Activated CD4-positive, alpha-beta T cell treated with anti-CD3 and anti-CD28 coated beads, Interleukin-2, amount 50 U/mL, for 1 hour (primary cell): ENCODE results near the gene DUOXA1.
A peak's percentile ranks its signal among the peaks of the same experiment; 100 is the strongest.

Experiments used
- DNase-seq: peaks from one replicate; pipeline ENCODE4 v3.0.0-alpha.2; 2020

The DUOXA1 gene, protein sequence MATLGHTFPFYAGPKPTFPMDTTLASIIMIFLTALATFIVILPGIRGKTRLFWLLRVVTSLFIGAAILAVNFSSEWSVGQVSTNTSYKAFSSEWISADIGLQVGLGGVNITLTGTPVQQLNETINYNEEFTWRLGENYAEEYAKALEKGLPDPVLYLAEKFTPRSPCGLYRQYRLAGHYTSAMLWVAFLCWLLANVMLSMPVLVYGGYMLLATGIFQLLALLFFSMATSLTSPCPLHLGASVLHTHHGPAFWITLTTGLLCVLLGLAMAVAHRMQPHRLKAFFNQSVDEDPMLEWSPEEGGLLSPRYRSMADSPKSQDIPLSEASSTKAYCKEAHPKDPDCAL

DNA sequence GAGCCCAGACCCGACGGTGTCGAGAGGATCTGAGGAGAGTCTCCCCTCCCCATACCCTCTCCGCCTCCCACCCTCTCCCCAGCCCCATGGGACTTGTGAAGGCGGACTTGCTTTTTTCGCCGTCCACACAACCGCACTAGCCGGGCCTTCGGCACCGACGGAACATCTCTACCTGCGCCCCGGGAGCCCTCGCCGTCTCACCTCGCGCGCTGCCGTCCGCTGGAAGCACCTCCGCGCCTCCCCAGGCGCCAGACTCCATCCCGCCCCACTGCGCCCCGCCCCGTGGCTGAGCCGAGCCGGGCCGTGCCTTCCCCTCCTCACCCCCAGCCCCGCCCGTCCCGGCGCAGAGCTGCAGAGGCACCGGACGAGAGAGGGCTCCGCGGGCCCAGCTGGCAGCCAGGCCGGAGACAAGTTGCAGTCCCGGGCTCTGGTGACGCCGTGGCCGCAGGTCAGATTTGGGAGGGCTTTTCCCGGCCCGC lies at the start of gene DUOXA1, which contains the start of gene DUOX1:
DUOXA1 (minus strand) TSS at position 229 of the 479 bp plus-strand sequence. CDS start 6,865 bp downstream, outside the sequence.
DUOX1 (plus strand) TSS at position 344 of the 479 bp plus-strand sequence. CDS start 1,973 bp downstream, outside the sequence.
- DNase-seq: peak; percentile 18

DNA sequence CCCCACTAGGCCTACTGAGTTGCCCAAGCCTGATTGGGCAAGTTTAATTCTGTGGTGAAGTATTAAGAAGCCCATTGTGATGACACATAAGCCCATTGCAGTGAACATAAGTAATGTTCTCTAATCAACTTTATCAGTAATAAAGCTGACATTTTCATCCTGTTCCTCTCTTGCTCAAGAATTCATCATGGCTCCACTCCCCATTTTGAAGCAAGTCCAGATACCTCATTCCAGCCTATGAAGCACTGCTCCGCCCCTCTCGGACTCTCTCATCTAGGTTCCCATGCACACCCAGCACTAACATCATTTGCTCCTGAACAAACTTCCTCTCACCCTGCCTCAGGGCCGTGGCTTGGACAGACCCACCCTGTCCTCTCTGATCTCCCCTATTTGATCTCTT lies 47.6 kb upstream of the DUOXA1 start:
- DNase-seq: no peak

DNA sequence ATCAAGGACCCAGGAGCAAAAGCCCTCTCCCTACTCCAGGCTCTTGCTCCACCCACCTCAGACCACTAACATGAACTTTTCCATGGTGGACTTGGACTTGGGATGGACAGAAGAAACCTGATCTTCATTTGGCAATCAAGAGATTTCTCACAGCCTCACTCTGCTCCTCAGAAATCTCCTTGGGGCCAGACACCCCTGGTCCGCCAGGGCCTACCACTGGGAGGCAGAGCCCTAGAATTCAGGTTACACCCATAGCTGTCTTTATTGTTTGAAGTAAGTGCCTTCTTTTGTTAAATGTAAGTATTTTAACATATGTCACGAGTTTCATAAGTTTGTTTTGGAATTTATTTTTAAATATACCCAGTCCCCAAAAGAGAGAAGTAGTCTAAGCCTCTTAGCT lies 44.9 kb upstream of the DUOXA1 start:
- no peak for DNase-seq

DNA sequence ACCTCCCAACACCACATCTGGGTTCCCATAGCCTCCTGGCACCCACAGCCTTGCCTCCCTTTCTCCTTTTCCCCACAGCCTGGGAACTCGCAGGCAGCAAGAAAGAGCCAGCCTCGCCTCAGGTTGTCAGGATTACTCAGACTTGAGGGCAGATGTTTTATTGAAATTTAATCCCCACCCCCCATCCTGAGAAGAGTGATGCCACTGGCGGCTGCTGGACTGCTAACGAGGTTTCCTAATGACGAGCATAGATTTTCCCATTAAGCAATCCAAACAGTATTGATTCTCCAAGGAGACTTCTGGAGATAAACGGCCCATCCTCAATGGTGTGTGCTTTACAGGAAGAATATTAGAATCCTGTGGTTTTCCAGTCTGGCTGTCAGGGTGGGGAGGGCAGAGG lies 44.4 kb upstream of the DUOXA1 start:
- no peak for DNase-seq

DNA sequence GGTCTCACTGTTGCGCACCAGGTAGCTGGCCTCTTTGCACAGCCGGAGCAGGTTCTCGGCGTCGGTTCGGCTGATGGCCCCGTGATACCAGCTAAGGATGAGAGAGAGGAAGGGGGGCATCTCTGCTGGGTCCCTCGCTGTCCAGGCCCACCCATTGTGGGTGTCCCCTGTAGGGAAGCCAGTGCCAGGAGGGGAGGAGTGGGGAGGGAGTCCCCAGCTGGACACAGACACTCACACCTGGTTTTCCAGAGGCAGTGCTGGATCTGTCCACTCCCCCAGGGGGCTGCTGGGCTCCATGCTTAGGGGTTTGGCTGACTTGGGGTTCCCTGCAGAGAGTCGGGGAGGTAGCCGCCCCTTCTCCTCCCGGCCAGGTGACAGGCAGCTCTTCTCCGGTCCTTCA lies 42.2 kb upstream of the DUOXA1 start:
- no peak for DNase-seq

DNA sequence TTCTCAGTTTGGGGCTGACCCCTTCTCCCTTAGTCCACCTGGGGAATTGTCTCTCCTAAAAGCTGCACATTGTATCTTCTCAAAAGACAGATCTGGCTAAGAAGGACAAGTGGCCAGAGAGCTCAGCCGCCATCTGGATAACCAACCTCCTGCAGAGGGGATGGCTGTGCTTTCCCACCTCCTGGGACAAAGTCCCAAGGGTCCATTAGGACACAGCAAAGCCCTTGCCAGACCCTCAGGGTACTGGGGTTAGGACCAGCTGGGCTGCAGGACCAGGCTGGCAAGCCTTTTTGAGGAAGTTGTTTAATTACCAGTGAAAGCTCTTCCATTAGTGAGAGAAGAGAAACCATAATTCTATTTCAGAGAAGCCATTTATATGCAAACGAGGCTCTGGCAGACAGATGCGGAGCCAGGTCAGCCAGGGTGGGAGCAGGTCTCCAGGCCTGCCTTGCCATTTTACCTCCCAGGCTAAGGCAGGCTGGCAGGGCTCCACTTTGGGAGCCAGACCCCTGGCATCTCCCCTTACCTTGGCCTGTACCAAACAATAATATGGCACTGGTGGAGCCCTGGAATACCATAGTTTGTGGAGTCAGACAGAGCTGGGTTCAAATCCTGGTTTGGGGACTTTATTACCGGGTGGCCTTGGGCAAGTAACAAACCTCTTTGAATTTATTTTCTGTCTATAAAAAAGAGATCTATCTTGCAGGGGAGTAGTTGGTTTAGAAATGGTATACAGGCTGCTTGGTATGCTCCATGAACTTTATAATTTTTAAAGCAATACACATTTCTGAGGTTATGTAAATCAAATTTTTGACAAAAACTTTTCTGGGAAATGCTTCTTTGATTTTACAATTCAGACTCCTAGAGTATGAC lies 40.2 kb upstream of the DUOXA1 start:
- no peak for DNase-seq

DNA sequence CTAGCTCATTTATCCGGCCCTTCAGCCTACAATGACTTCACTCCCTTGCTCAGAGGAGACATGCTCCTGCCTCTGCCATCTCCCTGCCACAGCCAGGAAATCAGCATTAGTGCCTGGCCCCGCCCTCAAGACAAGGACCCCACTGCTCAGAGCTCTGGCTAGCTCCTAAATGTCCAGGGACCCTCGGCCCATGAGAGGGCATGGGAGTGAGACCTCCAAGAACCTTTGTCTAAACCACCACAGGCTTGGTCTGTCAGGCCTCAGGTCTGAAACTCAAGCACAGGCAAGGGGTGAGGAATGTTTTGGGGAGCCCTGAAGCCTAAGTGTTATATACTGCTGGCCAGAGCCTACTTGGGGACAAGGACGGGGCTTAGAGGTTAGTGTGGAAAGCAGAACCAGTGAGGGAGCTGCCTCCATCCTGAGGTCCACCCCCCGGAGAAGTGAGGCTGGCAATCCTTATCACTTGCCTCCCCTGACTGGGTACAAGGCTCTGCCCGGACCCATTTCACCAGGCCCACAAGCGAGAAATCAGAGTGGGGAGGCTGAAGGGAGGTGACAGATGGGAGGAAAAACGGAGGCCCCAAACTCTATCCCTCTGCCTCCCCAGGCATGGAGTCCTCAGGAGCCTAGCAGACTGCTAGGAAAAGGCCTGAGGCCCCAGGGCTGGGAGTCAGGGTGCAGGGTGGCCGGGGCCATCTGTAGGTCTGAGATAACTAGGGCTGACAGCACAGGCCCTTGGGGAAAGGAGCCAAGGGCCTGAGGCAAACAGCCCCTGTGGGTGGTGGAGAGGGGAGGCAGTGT lies 39.3 kb upstream of the DUOXA1 start:
- DNase-seq: no peak

DNA sequence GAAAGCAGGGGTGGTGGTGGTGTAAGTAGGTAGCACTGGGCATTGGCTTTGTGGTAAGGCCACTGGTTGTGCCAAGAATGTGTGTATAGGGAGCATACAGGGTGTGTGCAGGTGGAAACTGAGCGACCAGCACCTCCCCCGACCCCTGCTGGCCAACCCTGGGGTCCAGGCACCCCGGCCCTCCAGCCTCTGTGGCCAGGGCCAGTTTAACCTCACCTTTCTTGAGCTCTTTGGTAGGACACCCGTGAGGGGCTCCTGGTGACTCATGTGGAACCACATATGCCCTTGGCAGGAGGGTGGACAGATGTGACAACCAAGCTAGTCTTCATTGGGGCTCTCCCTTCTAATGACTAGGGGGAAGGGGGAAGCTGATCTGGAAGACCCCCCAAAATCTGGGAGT lies 38.6 kb upstream of the DUOXA1 start:
- no peak for DNase-seq

DNA sequence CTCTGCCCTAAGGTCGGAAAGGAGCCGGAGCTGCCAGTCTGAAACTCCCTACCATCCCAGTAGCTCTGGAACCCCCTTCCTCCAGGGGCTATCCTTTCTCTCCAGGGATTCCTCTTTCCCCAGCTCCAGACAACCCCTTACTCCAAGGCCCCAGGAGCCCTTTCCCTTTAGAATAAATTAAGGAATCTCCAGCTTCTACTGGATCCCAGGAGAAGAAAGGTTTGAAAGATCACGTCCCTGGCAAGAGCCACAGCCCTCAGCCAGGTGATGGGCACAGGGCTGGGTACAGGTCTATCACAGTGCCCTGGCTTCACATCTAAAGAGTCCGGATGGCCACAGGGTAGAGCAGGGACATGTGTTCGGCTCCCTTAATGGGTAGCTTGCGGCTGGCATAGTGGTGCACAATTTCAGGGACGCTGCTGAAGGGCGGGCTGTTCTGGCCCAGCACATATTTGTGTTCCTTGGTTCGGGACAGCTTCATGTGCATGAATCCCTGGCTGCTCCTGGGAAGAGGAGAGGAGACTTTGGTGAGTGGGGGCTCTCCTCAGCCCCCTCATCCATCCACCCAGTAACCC lies 38.0 kb upstream of the DUOXA1 start:
- DNase-seq: no peak

DNA sequence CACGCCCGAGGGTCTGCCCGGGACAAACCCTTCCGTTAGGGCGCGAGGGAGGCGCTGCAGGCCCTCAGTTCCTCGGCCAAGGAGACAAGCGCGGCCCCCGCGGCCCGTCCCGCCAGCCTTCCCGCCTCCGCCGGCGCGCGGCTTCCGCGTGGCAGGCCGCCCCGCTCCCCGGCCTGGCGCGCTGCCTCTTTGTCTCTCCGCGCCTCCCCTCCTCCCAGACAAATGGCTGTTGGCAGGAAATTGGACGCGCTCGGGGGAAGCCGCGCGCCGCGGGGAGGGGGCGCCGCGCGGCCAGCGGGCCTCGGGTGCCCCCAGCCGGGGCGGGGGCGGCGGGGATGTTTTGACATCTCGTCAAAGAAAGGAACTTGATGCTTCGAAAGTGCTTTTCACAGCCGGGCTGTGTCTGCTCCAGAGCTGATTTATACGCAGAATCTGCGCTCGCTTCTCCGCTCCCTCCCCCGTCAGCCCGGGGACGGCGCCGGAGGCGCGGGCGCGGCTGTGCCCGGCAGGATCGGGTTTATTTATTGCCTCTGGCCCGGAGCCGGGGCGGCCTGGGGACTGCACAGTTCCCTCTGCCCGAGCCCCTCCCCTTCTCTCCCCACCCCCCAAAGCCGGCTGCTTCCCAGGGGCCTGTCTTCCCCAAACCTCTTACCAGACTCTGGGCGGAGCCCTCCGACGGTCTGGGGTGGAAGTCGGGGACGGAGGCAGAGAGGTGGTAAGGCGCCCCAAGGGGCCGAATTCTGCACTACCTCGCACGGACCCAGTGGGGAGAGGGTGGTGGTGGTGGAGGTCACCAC lies 37.4 kb upstream of the DUOXA1 start:
- peak; percentile 79 for DNase-seq

DNA sequence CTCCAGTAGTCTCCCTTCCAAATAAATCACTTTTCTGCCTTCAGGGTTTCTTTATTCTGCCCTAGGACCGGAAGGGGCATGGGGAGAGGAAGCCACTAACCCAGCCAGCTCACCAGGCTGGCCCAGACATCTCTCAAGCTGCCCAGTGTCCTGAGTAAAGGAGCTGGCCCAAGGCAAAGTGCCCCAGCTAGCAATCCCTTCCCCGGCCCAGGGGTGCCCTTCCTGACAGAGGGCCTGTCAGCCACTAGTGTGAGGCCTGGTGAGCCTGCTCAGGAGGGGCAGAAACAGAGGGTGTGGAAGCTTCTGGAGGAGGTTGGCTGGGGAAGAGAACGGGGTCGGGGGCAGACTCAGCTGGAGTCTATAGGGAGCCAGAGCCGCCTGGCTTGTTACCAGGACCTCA lies 35.9 kb upstream of the DUOXA1 start:
- DNase-seq: no peak

DNA sequence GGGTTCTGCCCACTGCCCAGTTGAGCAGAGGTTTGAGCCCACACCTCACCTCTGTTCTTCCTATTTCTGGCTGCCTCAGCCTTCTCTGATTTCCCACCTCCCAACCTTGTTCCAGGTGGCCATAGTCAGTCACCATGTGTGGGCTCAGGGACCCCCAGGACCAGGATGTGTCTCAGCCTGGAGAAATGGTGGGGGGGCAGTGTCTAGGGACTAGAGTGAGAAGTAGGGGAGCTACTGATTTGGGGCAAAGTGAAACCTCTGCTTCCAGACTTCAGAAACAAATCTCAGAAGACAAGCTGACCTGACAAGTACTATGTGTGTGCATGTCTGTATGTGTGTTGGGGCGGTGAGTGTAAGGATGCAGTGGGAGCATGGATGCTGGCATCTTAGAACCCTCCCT lies 35.2 kb upstream of the DUOXA1 start:
- DNase-seq: no peak

DNA sequence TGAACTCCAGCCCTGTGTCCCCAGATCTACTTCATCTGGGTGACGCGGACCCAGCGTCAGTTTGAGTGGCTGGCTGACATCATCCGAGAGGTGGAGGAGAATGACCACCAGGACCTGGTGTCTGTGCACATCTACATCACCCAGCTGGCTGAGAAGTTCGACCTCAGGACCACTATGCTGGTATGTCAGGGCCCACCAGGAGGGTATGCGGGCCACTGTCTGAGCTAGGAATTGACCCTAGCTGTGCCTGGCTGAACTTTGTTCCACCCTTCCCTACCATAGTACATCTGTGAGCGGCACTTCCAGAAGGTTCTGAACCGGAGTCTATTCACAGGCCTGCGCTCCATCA lies 33.8 kb upstream of the DUOXA1 start:
- DNase-seq: no peak

DNA sequence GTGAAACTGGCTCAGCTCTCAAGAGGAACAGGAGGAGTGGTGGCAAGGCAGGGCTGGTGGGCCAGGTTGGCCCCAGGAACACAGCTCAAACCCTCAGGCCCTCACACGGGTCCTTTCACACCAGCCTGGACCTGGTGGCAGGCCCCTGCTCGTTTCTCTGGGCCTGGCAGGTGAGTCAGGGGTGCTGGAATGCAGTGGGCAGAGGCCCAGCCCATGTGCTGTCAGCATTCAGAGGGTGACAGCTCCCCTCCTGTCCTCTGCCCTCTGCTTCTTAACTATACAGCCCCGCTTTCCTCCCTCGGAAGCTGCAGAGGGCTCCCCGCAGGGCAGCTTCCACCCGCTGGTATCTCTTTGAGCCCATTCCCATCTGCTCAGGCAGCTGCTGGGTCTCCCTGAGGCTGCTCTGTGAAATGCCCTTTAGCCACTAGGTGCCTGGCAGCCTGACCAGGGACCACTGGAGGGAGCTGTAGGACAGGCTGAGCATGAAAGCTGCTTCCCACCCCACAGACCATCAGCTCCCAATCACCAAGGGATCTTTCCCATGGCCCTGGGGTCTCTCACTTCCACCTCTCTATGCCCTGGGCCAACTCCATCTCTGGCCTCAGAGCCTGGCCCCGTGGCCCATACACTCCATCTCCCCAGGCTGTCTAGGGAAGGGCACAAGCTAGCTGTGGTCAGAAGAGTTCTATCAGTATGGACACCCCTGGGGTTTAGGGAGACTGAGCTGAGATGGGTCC lies 33.3 kb upstream of the DUOXA1 start:
- peak; percentile 58 for DNase-seq

DNA sequence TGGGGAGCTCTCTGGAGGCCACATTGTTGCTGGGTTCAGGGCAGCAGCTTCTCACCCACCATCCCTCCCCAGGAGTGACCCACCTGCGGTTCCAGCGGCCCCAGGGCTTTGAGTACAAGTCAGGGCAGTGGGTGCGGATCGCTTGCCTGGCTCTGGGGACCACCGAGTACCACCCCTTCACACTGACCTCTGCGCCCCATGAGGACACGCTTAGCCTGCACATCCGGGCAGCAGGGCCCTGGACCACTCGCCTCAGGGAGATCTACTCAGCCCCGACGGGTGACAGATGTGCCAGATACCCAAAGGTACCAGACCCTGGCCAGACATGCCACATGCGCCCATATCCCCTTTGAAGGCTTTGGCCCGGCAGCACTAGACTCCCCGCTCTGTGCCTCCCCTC lies 32.0 kb upstream of the DUOXA1 start:
- DNase-seq: no peak

DNA sequence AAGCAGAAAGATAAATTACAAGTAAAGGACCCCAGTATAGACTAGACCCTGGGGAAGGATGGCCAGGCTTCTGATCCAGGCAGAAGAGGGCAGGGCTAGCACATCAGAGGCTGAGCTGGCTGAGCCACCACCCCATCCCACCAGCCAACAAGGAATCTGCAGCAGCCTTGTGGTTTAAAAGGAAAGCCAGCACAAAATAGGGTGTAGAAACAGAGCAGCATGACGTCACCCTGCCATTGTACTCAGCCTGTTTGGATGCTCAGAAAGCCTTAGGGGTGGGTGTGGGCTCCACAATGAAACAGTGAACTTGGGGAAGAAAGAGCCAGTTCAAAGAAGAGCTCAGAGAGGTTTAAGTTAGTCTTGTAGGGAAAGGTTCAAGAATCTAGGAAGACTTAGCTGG lies 28.3 kb upstream of the DUOXA1 start:
- no peak for DNase-seq

DNA sequence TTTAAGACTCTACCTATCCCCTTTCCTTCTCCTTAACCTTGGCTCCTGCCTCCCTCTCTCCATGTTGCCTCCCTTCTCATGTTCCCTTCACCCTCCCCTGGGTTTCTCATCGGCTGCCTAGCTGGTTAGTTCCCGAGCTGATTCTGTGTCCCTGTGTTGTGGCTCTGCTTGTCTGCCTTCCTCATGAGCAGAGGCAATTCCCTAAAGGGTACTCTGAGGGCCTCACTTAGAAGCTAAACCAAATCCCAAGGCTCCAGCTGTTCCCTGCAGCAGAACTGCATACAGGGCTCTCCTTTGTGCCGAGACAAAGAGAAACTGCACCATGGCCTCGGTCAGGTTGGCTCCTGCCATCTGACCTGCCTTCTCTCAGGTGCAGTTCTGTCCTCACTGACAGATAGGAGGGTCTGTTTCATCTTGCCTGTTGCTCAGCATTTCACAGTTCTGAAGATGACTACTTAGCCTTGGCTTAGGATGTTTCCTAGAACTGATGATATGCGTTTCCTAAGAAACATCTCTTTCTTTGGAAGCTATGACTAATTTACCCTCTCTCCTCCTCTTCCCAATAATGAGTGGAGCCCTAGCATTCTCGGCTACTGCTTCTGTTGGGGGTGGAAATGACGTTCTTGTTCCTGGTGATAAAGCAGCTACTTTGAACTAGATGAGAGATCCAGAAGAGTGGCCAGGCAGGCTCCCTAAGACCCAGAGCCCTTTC lies 27.2 kb upstream of the DUOXA1 start:
- DNase-seq: no peak

DNA sequence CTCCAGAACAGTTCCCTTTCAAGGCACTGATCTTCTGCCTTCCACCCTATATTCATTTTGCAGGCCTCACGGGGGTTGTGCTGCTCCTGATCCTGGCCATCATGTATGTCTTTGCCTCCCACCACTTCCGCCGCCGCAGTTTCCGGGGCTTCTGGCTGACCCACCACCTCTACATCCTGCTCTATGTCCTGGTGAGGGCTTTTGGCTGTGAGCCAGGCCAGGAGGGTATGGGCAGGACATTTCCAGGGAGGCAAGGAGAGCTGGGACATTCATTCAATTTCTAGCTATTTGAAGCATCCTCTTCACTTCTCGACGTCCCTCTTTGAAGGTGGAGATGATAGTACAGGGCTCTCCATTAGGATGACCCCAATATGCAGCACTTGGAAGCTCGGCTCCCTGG lies 26.1 kb upstream of the DUOXA1 start:
- DNase-seq: no peak

DNA sequence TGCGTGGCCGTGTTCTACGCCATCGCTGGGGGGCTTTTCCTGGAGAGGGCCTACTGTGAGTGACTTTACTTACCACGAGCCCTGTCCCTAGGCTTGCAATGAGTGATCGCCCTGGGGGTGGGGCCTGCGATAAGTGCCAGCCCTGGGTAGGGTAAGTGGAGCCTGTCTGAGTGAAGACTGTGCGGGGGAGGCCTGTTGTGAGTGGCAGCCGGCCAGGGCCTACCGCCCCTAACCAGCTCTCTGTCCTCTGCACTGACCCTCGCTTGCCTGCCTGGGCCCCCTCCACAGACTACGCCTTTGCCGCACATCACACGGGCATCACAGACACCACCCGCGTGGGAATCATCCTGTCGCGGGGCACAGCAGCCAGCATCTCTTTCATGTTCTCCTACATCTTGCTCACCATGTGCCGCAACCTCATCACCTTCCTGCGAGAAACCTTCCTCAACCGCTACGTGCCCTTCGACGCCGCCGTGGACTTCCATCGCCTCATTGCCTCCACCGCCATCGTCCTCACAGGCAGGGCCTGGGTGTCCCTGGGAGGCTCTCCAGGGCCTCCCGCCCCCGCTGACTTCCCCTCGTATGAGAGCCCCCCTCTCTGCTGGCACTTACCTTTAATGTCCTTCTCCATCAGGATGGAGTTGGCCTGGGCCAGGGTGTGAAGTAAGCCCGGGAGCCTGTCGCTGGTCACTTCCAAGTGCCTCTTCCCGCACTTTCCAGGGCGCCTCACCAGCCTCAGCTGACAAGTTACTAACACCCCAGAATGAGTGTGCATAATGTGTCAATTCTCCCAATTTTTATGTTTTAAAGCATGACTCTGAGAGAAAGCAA lies 22.5 kb upstream of the DUOXA1 start:
- no peak for DNase-seq

DNA sequence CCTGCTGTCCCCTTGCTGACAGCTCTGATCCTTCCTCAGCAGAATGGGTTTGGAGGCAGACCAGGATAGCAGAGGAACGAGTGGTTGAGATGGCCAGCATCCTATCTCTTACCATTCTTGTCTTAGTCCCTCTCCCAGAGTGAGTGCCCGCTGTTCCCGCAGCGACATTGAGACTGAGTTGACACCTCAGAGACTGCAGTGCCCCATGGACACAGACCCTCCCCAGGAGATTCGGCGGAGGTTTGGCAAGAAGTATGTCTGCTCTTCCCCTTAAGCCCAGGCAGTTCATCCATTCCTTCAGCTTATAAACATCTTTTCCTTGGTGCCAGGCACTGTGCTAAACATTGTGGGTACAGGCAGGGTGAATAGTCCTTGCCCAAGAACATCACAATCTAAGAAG lies 21.3 kb upstream of the DUOXA1 start:
- no peak for DNase-seq
